ENCODE results near the gene DCLK2.

Gene DCLK2

DNA sequence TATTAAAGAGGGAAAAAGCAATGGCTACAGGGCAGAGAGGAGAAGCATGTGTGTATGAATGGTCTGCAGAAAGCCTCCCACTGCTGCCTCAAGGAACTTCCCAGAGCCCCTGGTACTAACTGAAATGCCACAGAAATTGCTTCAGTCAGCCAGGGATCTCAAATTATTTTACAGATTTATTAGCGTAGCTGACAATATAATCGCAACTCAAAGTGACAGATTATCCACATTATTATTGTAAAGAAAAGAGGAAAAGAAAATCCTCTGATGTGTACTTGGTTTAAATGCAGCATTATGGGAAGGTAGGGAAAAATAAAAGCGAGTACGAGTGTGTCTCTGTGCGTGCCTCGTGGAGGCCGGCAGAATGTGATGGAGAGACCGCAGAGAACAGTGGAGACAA, 202.7 kb downstream of the DCLK2 start:
- DNase-seq, result no peak

DNA sequence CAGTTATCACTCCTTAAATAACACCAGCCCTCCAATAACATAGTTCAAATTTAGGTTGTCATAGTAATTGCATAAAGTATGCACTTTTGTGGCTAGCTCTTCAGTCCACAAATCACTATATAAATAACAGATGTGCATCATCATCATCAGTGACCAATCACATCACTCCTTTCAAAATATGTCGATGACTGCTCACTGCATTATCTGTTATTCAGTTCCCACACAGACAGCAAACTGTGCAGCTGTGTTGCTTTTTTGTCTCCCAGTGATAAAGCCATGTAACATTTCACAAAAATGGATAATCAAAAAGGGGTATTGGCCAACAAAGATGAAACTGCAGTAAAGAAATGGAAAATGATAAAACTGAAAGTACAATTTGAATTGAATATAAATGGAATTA, 205.4 kb downstream of the DCLK2 start:
- no peak for DNase-seq

DNA sequence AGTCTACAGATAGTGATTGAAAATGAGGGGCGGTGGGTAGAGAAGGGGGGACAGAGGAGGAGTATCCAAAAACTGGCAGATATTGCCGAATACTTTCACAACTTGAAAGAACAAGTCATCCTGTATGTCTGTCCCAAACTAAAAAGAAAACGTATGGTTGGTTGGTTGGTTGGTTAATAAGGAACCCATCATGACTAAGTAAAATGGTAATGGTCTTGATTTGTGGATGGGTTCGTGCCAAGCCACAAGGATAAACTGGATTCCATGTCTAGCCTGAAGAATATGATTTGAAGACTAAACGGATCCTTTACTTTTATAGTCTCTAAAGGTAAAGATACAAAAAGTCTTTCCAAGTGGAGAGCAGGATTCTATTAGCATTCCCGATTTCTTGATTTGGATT, 208.4 kb downstream of the DCLK2 start:
- no peak for DNase-seq

DNA sequence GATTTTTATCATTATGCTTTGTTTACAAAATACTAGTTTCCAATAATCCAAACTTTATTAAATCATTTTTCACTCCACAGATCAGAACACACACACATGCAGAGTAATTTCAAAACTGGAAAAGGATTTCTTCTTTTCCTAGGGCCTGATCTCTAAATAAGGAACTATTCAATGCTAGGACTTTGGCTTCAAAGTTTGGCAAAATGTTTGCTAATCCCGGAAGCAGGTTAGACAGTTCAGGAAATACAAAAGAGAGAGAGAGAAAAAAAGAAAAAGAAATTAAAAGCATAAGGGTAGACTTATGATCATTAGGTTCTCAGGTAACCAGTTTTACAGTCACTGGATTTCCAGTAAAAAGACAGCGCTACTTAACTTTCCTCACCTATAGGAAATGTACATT, 211.0 kb downstream of the DCLK2 start:
- DNase-seq, result no peak

DNA sequence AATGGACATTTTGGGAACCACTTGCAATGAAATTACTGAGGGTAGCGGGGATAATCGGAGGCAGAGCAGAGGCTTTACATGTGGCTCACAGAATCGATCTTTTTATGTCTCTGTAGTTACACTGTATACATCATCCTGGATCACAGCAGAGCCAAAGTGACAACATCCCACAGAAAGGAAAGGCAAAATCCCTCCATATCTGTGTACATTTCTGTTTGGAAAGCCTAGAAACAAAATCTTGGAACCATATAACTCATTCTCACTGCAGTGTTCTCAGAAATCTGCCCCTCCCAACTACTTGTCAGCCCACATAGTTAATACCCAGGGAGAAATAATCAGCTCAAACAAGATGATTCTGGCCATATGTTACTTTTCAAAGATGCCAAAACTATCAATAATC, 211.6 kb downstream of the DCLK2 start:
- DNase-seq, result no peak

DNA sequence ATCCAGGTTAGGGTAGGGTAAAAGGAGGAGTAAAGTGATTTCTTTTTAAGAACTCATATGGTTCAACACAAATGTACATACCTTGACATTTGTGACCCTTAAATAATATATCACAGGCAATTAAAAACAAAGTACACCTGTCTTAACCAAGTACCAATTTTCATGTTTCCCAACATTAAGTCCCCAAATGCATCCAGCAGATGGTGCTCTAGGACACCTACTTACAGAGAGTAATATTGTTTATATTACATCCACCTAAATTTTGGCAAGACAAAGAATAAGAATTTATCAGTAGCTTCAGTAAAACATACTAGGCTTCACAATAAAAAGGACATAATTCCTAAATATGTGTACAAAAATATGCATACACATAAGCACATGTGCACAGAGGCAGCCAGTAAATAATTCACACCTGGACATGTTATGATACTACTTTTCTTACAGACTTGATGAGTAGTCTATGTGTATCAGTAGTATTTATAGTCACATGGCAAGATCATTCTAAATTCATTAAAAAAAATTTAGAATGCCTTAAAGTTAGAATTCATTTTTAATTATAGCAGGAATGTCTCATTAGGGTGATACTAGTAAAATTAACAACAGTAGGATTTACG, 219.7 kb downstream of the DCLK2 start:
- peak; percentile 4 for DNase-seq

DNA sequence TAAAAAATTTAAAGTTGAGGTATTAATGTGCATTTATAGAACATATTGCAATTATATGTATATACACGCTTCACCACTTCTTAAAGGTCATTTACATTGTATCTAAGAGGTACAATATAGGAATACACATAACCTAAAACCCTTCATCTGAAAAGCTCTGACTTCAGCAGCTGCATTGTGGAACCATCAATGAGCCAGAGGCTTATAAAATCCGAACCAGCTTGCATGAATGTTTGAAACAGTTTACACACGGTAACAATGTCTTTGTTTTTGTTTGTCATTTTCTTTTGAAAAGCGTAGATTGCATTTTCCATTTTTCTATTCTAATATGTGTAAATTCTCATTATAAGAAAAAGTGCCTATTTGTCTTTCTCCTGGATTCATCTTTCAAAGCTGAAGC, 221.6 kb downstream of the DCLK2 start:
- DNase-seq, result no peak

DNA sequence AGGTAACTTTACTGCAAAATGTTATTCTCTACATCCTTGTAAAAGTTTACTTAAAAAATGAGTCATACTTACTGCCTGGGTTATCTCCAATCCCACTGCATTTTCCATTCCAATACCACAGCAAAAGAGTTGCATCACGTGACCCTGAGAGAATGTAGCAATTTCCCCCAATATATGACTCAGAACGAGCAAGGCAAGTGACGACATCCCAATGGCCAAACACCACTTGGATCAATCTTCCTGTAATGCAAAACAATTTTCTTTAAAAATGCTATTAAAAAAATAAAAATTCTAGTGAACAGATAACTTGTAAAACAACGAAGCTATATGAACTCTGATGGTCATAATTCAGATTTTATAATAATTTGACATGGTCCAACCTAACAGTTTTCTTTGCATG, 224.3 kb downstream of the DCLK2 start:
- DNase-seq, result no peak

DNA sequence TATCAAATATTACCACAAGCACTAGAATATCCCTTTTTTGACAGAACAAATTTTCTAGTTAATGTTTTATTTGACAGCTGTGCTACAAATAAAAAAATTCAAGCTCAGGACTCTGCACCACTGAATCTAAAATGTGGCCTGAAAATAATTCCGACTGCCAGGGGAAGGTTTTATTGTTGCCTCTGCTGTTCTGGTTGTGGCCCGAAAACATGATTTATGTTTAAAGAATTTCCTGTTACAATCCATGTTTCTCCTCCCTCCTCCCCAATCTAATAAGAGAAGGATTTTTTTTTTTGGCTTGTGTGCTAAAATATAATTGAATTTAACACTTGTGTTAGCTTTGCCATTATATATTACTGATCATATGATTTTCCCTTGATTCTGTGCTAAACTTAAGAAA, 227.8 kb downstream of the DCLK2 start:
- no peak for DNase-seq

DNA sequence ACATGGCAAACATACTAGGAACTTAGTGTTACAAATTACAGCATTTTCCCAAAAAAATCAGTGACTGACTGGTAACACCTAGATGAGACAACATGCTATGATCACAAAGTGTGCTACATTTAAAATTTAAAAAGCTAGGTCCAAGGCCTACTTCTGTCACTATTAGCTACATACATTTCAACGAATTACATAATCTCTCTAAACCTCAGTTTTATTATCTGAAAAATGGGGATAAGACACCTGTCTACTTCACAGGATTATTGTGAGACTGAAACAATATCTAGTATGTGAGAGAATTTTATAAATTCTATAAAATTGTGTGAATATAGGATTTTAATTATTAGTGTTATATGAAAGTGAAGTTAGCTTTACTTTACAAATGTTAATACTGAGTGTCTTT, 228.5 kb downstream of the DCLK2 start:
- DNase-seq, result no peak
